ENCODE results near the gene XPO4.

DNA sequence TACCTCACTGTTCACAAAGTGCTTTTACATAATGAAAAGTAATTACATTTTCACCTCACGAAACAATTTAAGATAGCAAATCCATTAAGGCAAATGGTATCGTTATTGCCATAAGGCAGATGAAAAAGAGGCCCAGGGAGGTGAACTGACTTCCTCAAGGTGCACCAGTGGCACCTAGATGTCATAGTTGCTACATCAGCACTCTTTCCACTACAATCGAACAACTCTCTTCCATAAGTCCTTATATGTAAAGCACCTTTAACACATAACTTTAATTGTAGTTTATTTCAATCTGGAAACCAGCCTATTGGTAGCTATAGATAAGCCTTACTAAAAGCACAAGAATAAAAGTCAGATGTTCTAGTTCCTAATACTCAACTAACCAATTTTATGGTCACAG lies 35.1 kb downstream of the XPO4 start:
- TF ChIP-seq, protein P1, sequence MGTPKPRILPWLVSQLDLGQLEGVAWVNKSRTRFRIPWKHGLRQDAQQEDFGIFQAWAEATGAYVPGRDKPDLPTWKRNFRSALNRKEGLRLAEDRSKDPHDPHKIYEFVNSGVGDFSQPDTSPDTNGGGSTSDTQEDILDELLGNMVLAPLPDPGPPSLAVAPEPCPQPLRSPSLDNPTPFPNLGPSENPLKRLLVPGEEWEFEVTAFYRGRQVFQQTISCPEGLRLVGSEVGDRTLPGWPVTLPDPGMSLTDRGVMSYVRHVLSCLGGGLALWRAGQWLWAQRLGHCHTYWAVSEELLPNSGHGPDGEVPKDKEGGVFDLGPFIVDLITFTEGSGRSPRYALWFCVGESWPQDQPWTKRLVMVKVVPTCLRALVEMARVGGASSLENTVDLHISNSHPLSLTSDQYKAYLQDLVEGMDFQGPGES (IDR thresholded peaks at IDR 0.05; ENCODE audit: low read depth, low read length), result no peak
- TF ChIP-seq, protein P2, sequence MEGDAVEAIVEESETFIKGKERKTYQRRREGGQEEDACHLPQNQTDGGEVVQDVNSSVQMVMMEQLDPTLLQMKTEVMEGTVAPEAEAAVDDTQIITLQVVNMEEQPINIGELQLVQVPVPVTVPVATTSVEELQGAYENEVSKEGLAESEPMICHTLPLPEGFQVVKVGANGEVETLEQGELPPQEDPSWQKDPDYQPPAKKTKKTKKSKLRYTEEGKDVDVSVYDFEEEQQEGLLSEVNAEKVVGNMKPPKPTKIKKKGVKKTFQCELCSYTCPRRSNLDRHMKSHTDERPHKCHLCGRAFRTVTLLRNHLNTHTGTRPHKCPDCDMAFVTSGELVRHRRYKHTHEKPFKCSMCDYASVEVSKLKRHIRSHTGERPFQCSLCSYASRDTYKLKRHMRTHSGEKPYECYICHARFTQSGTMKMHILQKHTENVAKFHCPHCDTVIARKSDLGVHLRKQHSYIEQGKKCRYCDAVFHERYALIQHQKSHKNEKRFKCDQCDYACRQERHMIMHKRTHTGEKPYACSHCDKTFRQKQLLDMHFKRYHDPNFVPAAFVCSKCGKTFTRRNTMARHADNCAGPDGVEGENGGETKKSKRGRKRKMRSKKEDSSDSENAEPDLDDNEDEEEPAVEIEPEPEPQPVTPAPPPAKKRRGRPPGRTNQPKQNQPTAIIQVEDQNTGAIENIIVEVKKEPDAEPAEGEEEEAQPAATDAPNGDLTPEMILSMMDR (IDR thresholded peaks at IDR 0.05), result no peak
- no peak for TF ChIP-seq FOXJ3 (CRISPR knock-in tag; IDR thresholded peaks at IDR 0.05)
- TF ChIP-seq SMC3 (IDR thresholded peaks at IDR 0.05; ENCODE audit: low read depth, low read length), result no peak
- no peak for TF ChIP-seq PBX3 (IDR thresholded peaks at IDR 0.05)
- TF ChIP-seq USF2 (IDR thresholded peaks at IDR 0.05; ENCODE audit: borderline replicate concordance, low read depth, low read length), result no peak
- TF ChIP-seq RAD21 (IDR thresholded peaks at IDR 0.05; ENCODE audit: low read length), result no peak
- no peak for TF ChIP-seq EP300 (IDR thresholded peaks at IDR 0.05; ENCODE audit: borderline replicate concordance in 1 of 2, low read depth in 1 of 2, low read length in 1 of 2)
- no peak for TF ChIP-seq EZH2phosphoT487 (IDR thresholded peaks at IDR 0.05; ENCODE audit: borderline replicate concordance, low read depth)
- no peak for TF ChIP-seq POLR2AphosphoS5 (IDR thresholded peaks at IDR 0.05; ENCODE audit: low read depth, low read length)
- no peak for TF ChIP-seq TCF12 (IDR thresholded peaks at IDR 0.05)
- TF ChIP-seq, protein P3, sequence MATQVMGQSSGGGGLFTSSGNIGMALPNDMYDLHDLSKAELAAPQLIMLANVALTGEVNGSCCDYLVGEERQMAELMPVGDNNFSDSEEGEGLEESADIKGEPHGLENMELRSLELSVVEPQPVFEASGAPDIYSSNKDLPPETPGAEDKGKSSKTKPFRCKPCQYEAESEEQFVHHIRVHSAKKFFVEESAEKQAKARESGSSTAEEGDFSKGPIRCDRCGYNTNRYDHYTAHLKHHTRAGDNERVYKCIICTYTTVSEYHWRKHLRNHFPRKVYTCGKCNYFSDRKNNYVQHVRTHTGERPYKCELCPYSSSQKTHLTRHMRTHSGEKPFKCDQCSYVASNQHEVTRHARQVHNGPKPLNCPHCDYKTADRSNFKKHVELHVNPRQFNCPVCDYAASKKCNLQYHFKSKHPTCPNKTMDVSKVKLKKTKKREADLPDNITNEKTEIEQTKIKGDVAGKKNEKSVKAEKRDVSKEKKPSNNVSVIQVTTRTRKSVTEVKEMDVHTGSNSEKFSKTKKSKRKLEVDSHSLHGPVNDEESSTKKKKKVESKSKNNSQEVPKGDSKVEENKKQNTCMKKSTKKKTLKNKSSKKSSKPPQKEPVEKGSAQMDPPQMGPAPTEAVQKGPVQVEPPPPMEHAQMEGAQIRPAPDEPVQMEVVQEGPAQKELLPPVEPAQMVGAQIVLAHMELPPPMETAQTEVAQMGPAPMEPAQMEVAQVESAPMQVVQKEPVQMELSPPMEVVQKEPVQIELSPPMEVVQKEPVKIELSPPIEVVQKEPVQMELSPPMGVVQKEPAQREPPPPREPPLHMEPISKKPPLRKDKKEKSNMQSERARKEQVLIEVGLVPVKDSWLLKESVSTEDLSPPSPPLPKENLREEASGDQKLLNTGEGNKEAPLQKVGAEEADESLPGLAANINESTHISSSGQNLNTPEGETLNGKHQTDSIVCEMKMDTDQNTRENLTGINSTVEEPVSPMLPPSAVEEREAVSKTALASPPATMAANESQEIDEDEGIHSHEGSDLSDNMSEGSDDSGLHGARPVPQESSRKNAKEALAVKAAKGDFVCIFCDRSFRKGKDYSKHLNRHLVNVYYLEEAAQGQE (IDR thresholded peaks at IDR 0.05; ENCODE audit: low read depth, low read length), result no peak
- TF ChIP-seq TAF1 (IDR thresholded peaks at IDR 0.05; ENCODE audit: borderline replicate concordance, low read depth, low read length), result no peak
- no peak for TF ChIP-seq CHD2 (IDR thresholded peaks at IDR 0.05; ENCODE audit: low read length, partially characterized antibody)
